GM06990 (cell line): ENCODE data around the gene AEN.
"Not testable (repeated sequence)": the region's sequence is repeated elsewhere in the genome, so short reads cannot be mapped to it uniquely, and the experiment has no call there.

ENCODE experiments used
- DNase-seq: peaks from one replicate; pipeline ENCODE4 v3.0.0-alpha.2; 2011; ENCODE audit not compliant: insufficient read length; ENCODE audit errors: extremely low read depth
- H3K27me3 ChIP-seq: replicated peaks from 2 replicates; pipeline ENCODE4 v1.6.0; 2011; ENCODE audit warnings: low read length; ENCODE audit not compliant: control insufficient read depth, insufficient read depth
- H3K36me3 ChIP-seq: 2 replicates; pipeline ENCODE4 v1.5.1; 2011; ENCODE audit warnings: low read length; ENCODE audit not compliant: control insufficient read depth, insufficient read depth
- H3K4me3 ChIP-seq: replicated peaks from 2 replicates; pipeline ENCODE4 v1.5.1; 2011; ENCODE audit warnings: low read depth, mild to moderate bottlenecking, control low read depth, low read length
- CTCF ChIP-seq: IDR thresholded peaks from 2 replicates; pipeline ENCODE4 v1.5.1; 2011; ENCODE audit warnings: low read length, control low read depth, mild to moderate bottlenecking, inconsistent platforms; ENCODE audit not compliant: insufficient read depth, poor library complexity, severe bottlenecking

Gene AEN

GRCh38 chr15:88630798-88631463 lies 9.8 kb downstream of the AEN start:
- no peak for TF ChIP-seq CTCF
- no peak for DNase-seq
- peaks cover 57% of the 10 kb centered on the region for H3K36me3 ChIP-seq
- no peaks in the 10 kb centered on the region for H3K27me3 ChIP-seq
- H3K4me3 ChIP-seq: no peak overlapping the region

- no peaks in the 10 kb centered on the region for H3K27me3 ChIP-seq
- no peak overlapping the region for H3K4me3 ChIP-seq
- no peak for TF ChIP-seq CTCF
- peaks cover 54% of the 10 kb centered on the region for H3K36me3 ChIP-seq
- DNase-seq: no peak
These were observed 10.4 kb downstream of the AEN start for GRCh38 chr15:88631464-88632028.

- DNase-seq, H3K4me3 ChIP-seq, H3K27me3 ChIP-seq: not testable (repeated sequence)
- H3K36me3 ChIP-seq: peaks cover 49% of the 10 kb centered on the region
These were observed 11.7 kb downstream of the AEN start for GRCh38 chr15:88632797-88633196.

- Histone ChIP-seq H3K27me3 (no peaks in the 10 kb centered on the region), H3K36me3 (peaks cover 34% of the 10 kb centered on the region), H3K4me3 (no peak overlapping the region)
- no peak for DNase-seq
- no peak for TF ChIP-seq CTCF
These were observed 13.3 kb downstream of the AEN start for GRCh38 chr15:88634449-88634848.

- no peak for TF ChIP-seq CTCF
- no peaks in the 10 kb centered on the region for H3K27me3 ChIP-seq
- no peak for DNase-seq
- H3K36me3 ChIP-seq: peaks cover 26% of the 10 kb centered on the region
- H3K4me3 ChIP-seq: no peak overlapping the region
These were observed 14.2 kb downstream of the AEN start for GRCh38 chr15:88635318-88635717.

GRCh38 chr15:88636050-88636449 lies 14.9 kb downstream of the AEN start:
- Histone ChIP-seq H3K36me3 (peaks cover 19% of the 10 kb centered on the region), H3K27me3 (no peaks in the 10 kb centered on the region), H3K4me3 (no peak overlapping the region)
- no peak for TF ChIP-seq CTCF
- DNase-seq: no peak
